Measurements from ENCODE around the gene AATK. TPM values are rescaled to one million over a fixed set of nuclear protein-coding genes. Genes with fewer than 3 reads are reported as not detected.
A peak's percentile ranks its signal among the peaks of the same experiment; 100 is the strongest.

AATK gene
- total and polyA plus RNA-seq, 12 donors, result 1.5 to 8.5 (median 6.2) TPM

DNA sequence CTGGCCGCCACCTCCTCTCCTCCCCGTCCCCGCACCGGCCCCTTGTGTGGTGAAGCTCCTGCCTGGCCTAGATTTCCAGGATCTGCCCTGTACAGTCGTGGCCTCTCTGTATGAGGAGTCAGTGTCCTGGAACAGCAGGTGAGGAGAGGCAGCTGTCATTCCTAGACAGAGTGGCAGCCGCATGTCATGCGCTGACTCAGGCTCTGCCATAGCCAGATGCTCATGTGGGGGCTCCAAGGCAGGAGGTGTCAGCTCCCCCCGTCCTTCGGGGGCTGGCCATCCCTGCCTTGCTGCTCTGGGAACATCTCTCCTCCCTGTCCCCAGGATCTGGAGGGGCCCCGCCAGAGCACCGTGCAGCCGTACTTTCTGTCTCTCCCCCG lies 70.6 kb downstream of the AATK start:
- no peak overlapping the region for H3K4me3 ChIP-seq
- no peaks in the 10 kb centered on the region for H3K27me3 ChIP-seq
- intact Hi-C loops (cut with DNase I), result loop anchor here in 2 of 10 donors (5.0 kb wide), 2 partner anchors 73 to 108 kb away; no protein-coding TSS in a partner anchor
- peaks cover 0 to 6% (median 0%) of the 10 kb centered on the region in 9 donors for H3K36me3 ChIP-seq
- peak overlapping the region in 1 of 10 donors; percentile 64 for H3K27ac ChIP-seq
- no peaks in the 10 kb centered on the region for H3K9me3 ChIP-seq
- DNase-seq (no peak), ATAC-seq (no peak)
- no peak for TF ChIP-seq CTCF (IDR thresholded peaks at IDR 0.05)
- peaks cover 5 to 50% (median 11%) of the 10 kb centered on the region in 9 donors for H3K4me1 ChIP-seq
- WGBS, 2 donors, result 71 to 79% methylated on average over 13 of the region's 13 CpGs

GRCh38 chr17:81094509-81095382 lies 71.3 kb downstream of the AATK start:
- Histone ChIP-seq H3K4me3 (no peak overlapping the region), H3K27ac (peak overlapping the region in 1 of 10 donors; percentile 64), H3K9me3 (no peaks in the 10 kb centered on the region), H3K4me1 (peaks cover 5 to 55% (median 11%) of the 10 kb centered on the region in 9 donors), H3K36me3 (no peaks in the 10 kb centered on the region), H3K27me3 (no peaks in the 10 kb centered on the region)
- WGBS, 2 donors, result 57 to 62% methylated on average over 33 of the region's 33 CpGs
- TF ChIP-seq CTCF (IDR thresholded peaks at IDR 0.05), result no peak
- ATAC-seq (peak in 6 of 8 donors; percentile 10 to 50 (median 42)), DNase-seq (peak in 1 of 2 donors; percentile 57)
- intact Hi-C loops (cut with DNase I), result loop anchor here in 2 of 10 donors (5.0 kb wide), 2 partner anchors 72 to 107 kb away; no protein-coding TSS in a partner anchor

DNA sequence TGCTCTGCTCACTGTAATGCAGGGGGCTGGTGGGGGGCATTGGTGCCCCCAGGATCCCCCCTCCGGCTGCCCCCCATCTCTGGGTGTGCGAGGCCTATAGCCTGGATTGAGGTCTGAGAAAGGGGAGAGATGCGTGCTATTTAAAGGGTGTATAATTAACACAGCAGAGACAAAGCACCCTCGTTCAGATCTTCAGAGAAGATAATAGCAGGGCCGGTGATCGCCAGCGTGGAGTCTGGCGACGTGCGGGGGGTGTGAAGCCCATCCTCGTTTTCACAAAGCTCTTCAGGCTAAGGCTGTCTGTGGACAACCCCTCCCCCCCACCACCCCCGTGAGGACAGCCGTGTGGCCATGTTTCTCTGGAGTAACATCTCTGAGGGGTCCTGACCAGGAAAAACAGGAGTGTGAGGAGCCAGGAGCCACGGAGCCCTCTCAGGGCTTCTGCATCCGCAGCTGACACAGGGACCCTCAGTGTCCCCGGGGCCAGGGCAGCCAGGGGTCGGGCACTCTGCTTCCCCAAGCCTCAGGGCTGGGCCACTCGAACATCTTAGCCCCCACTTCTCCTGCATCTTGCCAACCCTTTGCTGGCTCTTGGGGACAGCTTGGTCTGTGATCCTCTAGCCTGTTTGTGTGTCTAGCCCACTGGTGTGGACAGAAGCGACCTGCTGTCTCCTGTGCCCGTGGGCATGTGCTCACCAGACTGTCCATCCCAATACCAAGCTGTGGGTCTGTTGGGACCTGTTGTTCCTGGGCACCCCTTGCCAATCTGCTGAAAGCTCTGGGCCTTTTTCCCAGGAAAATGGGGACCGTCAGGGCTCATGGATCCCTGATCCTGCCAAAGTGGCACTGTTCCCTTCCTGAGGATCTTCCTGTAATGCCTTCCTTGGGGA lies 72.2 kb downstream of the AATK start:
- no peaks in the 10 kb centered on the region for H3K9me3 ChIP-seq
- H3K27me3 ChIP-seq, result no peaks in the 10 kb centered on the region
- no peak for TF ChIP-seq CTCF (IDR thresholded peaks at IDR 0.05)
- no peak for ATAC-seq
- peaks cover 0 to under 1% (median 0%) of the 10 kb centered on the region in 9 donors for H3K36me3 ChIP-seq
- H3K27ac ChIP-seq, result no peak overlapping the region
- peaks cover 5 to 55% (median 11%) of the 10 kb centered on the region in 9 donors for H3K4me1 ChIP-seq
- intact Hi-C loops (cut with DNase I), result loop anchor here in 1 of 10 donors (2.0 kb wide), 1 partner anchor 69 kb away; no protein-coding TSS in a partner anchor
- WGBS, 2 donors, result 86 to 88% methylated on average over 21 of the region's 21 CpGs
- DNase-seq, result no peak
- H3K4me3 ChIP-seq, result no peak overlapping the region
